CD8-positive, alpha-beta memory T cell (primary cell): ENCODE results near the gene MICU1. TPM values are rescaled to one million over a fixed set of nuclear protein-coding genes. Genes with fewer than 3 reads are reported as not detected.

Source experiments
- CTCF ChIA-PET: fragments of 350-600 bp; sonication (Branson Sonifier 250); formaldehyde crosslinking; loops from one replicate; lab custom pipeline; 2021; ENCODE audit warnings: antibody characterized with exemption; lab: Charles Lee
- POLR2A ChIA-PET: fragments of 350-600 bp; sonication (Branson Sonifier 250); formaldehyde crosslinking; loops from one replicate; lab custom pipeline; 2021; ENCODE audit warnings: antibody characterized with exemption; lab: Charles Lee
- DNase-seq, 5 donors: peaks; one replicate each; pipeline versions ENCODE4 v3.0.0 to v3.0.0-alpha.2; 2020 to 2022; ENCODE audit warnings: mixed read lengths in 1 of 5
- H3K27ac ChIP-seq: one replicate; pipeline ENCODE4 v1.7.0; 2013; ENCODE audit warnings: low read depth, mild to moderate bottlenecking, low read length, moderate library complexity
- H3K27me3 ChIP-seq: 2 replicates; pipeline ENCODE4 v1.7.0; 2013; ENCODE audit warnings: low read length, mild to moderate bottlenecking; ENCODE audit not compliant: insufficient read depth, poor library complexity, severe bottlenecking
- H3K36me3 ChIP-seq: 2 replicates; pipeline ENCODE4 v1.7.0; 2013; ENCODE audit warnings: mild to moderate bottlenecking, low read length, moderate library complexity; ENCODE audit not compliant: insufficient read depth
- H3K4me1 ChIP-seq: 2 replicates; pipeline ENCODE4 v1.7.0; 2013; ENCODE audit warnings: mild to moderate bottlenecking, low read length, moderate library complexity; ENCODE audit not compliant: insufficient read depth
- H3K4me3 ChIP-seq: 2 replicates; pipeline ENCODE4 v1.7.0; 2013; ENCODE audit warnings: mild to moderate bottlenecking, low read length
- H3K9me3 ChIP-seq: 2 replicates; pipeline ENCODE4 v1.7.0; 2013; ENCODE audit warnings: mild to moderate bottlenecking, low read length
- H3K27ac Mint-ChIP-seq, 8 donors: one replicate each; pipeline ENCODE4 v1.8.0; 2020 to 2021; ENCODE audit warnings: mixed read lengths in 8 of 8, mild to moderate bottlenecking in 6 of 8, inconsistent platforms in 3 of 8, moderate library complexity in 3 of 8
- H3K27me3 Mint-ChIP-seq, 2 donors: one replicate each; pipeline ENCODE4 v1.8.0; 2020 to 2021; ENCODE audit warnings: mixed read lengths in 2 of 2, mild to moderate bottlenecking in 1 of 2, moderate library complexity in 1 of 2
- H3K36me3 Mint-ChIP-seq, 3 donors: one replicate each; pipeline ENCODE4 v1.8.0; 2020 to 2021; ENCODE audit warnings: mixed read lengths in 3 of 3, inconsistent platforms in 1 of 3, mild to moderate bottlenecking in 1 of 3
- H3K4me1 Mint-ChIP-seq, 3 donors: one replicate each; pipeline ENCODE4 v1.8.0; 2020 to 2021; ENCODE audit warnings: mixed read lengths in 3 of 3, inconsistent platforms in 1 of 3, mild to moderate bottlenecking in 1 of 3
- H3K4me3 Mint-ChIP-seq, 7 donors: one replicate each; pipeline ENCODE4 v1.8.0; 2020 to 2021; ENCODE audit warnings: mixed read lengths in 7 of 7, mild to moderate bottlenecking in 6 of 7, moderate library complexity in 4 of 7, inconsistent platforms in 2 of 7
- H3K9me3 Mint-ChIP-seq, 5 donors: one replicate each; pipeline ENCODE4 v1.8.0; 2020 to 2022; ENCODE audit warnings: mixed read lengths in 5 of 5, mild to moderate bottlenecking in 3 of 5, moderate library complexity in 2 of 5, inconsistent platforms in 1 of 5
- polyA plus RNA-seq: library from polyadenylated mRNA; unstranded; fragments of 300-500 nt; fragmentation: Illumina TruSeq; gene quantifications from one replicate; pipeline ENCODE4 v1.2.3, GENCODE V29; 2021
- total RNA-seq, 2 experiments: library from RNA; stranded (reverse); gene quantifications; one replicate each; pipeline ENCODE4 v1.2.3, GENCODE V29; 2021

Gene MICU1
- total and polyA plus RNA-seq, 3 experiments from 2014 or later = 25.3 to 27.9 (median 26.9) TPM

GRCh38 chr10:72645263-72645858 is 19.5 kb upstream of the MICU1 start:
- no peaks in the 10 kb centered on the region for H3K4me1 ChIP-seq
- H3K9me3 Mint-ChIP-seq = no peaks in the 10 kb centered on the region
- no peak overlapping the region for H3K27ac Mint-ChIP-seq
- H3K4me3 Mint-ChIP-seq = no peak overlapping the region
- H3K4me1 Mint-ChIP-seq = no peaks in the 10 kb centered on the region
- H3K27me3 ChIP-seq = no peaks in the 10 kb centered on the region
- H3K36me3 ChIP-seq = no peaks in the 10 kb centered on the region
- no peaks in the 10 kb centered on the region for H3K36me3 Mint-ChIP-seq
- POLR2A ChIA-PET = interaction anchor here (0.6 kb wide), 1 partner anchor 388 kb away, joined by 5 read pairs; no protein-coding TSS in a partner anchor
- H3K9me3 ChIP-seq = no peaks in the 10 kb centered on the region
- no peak for DNase-seq
- H3K27me3 Mint-ChIP-seq = peaks cover 7% of the 10 kb centered on the region in 2 donors
- CTCF ChIA-PET = no interaction called here
- no peak overlapping the region for H3K27ac ChIP-seq
- no peak overlapping the region for H3K4me3 ChIP-seq

- Histone ChIP-seq H3K27me3 (no peaks in the 10 kb centered on the region), H3K4me1 (no peaks in the 10 kb centered on the region), H3K27ac (no peak overlapping the region), H3K4me3 (no peak overlapping the region), H3K9me3 (no peaks in the 10 kb centered on the region), H3K36me3 (no peaks in the 10 kb centered on the region)
- H3K36me3 Mint-ChIP-seq = no peaks in the 10 kb centered on the region
- no peak overlapping the region for H3K27ac Mint-ChIP-seq
- CTCF ChIA-PET = interaction anchor here (0.7 kb wide), 1 partner anchor 11 kb away, joined by 3 read pairs; no protein-coding TSS in a partner anchor
- no peak overlapping the region for H3K4me3 Mint-ChIP-seq
- H3K4me1 Mint-ChIP-seq = no peaks in the 10 kb centered on the region
- POLR2A ChIA-PET = no interaction called here
- no peak for DNase-seq
- peaks cover 7 to 10% of the 10 kb centered on the region in 2 donors for H3K27me3 Mint-ChIP-seq
- H3K9me3 Mint-ChIP-seq = no peaks in the 10 kb centered on the region
These were observed 16.4 kb upstream of the MICU1 start for GRCh38 chr10:72642318-72642717.

- no peak for DNase-seq
- Histone ChIP-seq H3K9me3 (no peaks in the 10 kb centered on the region), H3K36me3 (no peaks in the 10 kb centered on the region), H3K4me1 (no peaks in the 10 kb centered on the region), H3K27ac (no peak overlapping the region), H3K27me3 (no peaks in the 10 kb centered on the region), H3K4me3 (no peak overlapping the region)
- ChIA-PET POLR2A (no interaction called here), CTCF (no interaction called here)
- Mint-ChIP-seq H3K4me3 (no peak overlapping the region), H3K27ac (no peak overlapping the region), H3K36me3 (no peaks in the 10 kb centered on the region), H3K4me1 (no peaks in the 10 kb centered on the region), H3K9me3 (no peaks in the 10 kb centered on the region), H3K27me3 (peaks cover 4 to 13% of the 10 kb centered on the region in 2 donors)
These were observed 13.6 kb upstream of the MICU1 start for GRCh38 chr10:72639441-72639873.

GRCh38 chr10:72638586-72639440 is 12.9 kb upstream of the MICU1 start:
- Histone ChIP-seq H3K36me3 (no peaks in the 10 kb centered on the region), H3K27ac (no peak overlapping the region), H3K4me1 (no peaks in the 10 kb centered on the region), H3K4me3 (no peak overlapping the region), H3K9me3 (no peaks in the 10 kb centered on the region), H3K27me3 (no peaks in the 10 kb centered on the region)
- Mint-ChIP-seq H3K4me3 (no peak overlapping the region), H3K9me3 (no peaks in the 10 kb centered on the region), H3K4me1 (no peaks in the 10 kb centered on the region), H3K36me3 (no peaks in the 10 kb centered on the region), H3K27me3 (peaks cover 4 to 13% of the 10 kb centered on the region in 2 donors), H3K27ac (no peak overlapping the region)
- DNase-seq = no peak
- CTCF ChIA-PET = no interaction called here
- POLR2A ChIA-PET = no interaction called here

GRCh38 chr10:72637398-72637857 is 11.5 kb upstream of the MICU1 start:
- H3K27ac ChIP-seq = peak overlapping the region; percentile 11
- H3K36me3 ChIP-seq = no peaks in the 10 kb centered on the region
- H3K4me3 ChIP-seq = no peak overlapping the region
- CTCF ChIA-PET = no interaction called here
- H3K4me1 ChIP-seq = no peaks in the 10 kb centered on the region
- H3K27me3 ChIP-seq = no peaks in the 10 kb centered on the region
- POLR2A ChIA-PET = no interaction called here
- no peaks in the 10 kb centered on the region for H3K9me3 ChIP-seq
- no peak for DNase-seq
- Mint-ChIP-seq H3K36me3 (peaks cover 0 to 1% (median 0%) of the 10 kb centered on the region in 3 donors), H3K27ac (no peak overlapping the region), H3K27me3 (peaks cover 4 to 13% of the 10 kb centered on the region in 2 donors), H3K4me1 (no peaks in the 10 kb centered on the region), H3K9me3 (no peaks in the 10 kb centered on the region), H3K4me3 (no peak overlapping the region)

GRCh38 chr10:72630144-72630543 is 4.3 kb upstream of the MICU1 start:
- Mint-ChIP-seq H3K4me3 (peak overlapping the region in 1 of 7 donors; percentile 21), H3K9me3 (no peaks in the 10 kb centered on the region), H3K27ac (no peak overlapping the region), H3K36me3 (peaks cover 0 to 7% (median 1%) of the 10 kb centered on the region in 3 donors), H3K4me1 (peaks cover 4 to 9% (median 7%) of the 10 kb centered on the region in 3 donors), H3K27me3 (peaks cover 0 to 1% of the 10 kb centered on the region in 2 donors)
- Histone ChIP-seq H3K9me3 (no peaks in the 10 kb centered on the region), H3K4me3 (no peak overlapping the region), H3K27me3 (no peaks in the 10 kb centered on the region), H3K27ac (no peak overlapping the region), H3K36me3 (no peaks in the 10 kb centered on the region), H3K4me1 (peaks cover 10% of the 10 kb centered on the region)
- CTCF ChIA-PET = no interaction called here
- DNase-seq = no peak
- POLR2A ChIA-PET = no interaction called here

GRCh38 chr10:72626444-72626754 is 520 bp upstream of the MICU1 start:
- H3K4me3 ChIP-seq = peak overlapping the region; percentile 85
- Mint-ChIP-seq H3K36me3 (peaks cover 0 to 9% (median 3%) of the 10 kb centered on the region in 3 donors), H3K27ac (peak overlapping the region in 5 of 8 donors; percentile 37 to 97 (median 92)), H3K27me3 (no peaks in the 10 kb centered on the region), H3K9me3 (no peaks in the 10 kb centered on the region), H3K4me3 (peak overlapping the region; percentile 91 to 100 (median 99)), H3K4me1 (peaks cover 10 to 25% (median 23%) of the 10 kb centered on the region in 3 donors)
- POLR2A ChIA-PET = no interaction called here
- peaks cover 18% of the 10 kb centered on the region for H3K4me1 ChIP-seq
- peak overlapping the region; percentile 68 for H3K27ac ChIP-seq
- no peaks in the 10 kb centered on the region for H3K27me3 ChIP-seq
- CTCF ChIA-PET = interaction anchor here (0.8 kb wide), 1 partner anchor 22 kb away, joined by 3 read pairs; no protein-coding TSS in a partner anchor
- no peak for DNase-seq
- no peaks in the 10 kb centered on the region for H3K9me3 ChIP-seq
- no peaks in the 10 kb centered on the region for H3K36me3 ChIP-seq

- POLR2A ChIA-PET = interaction anchor here (0.6 kb wide), 1 partner anchor 261 kb away, joined by 3 read pairs; no protein-coding TSS in a partner anchor
These were observed 637 bp downstream of the MICU1 start for GRCh38 chr10:72625276-72625607.

More at GRCh38 chr10:72625276-72625607, 637 bp downstream of the MICU1 start:
- DNase-seq = no peak
- peaks cover 10 to 29% (median 23%) of the 10 kb centered on the region in 3 donors for H3K4me1 Mint-ChIP-seq
- H3K36me3 ChIP-seq = no peaks in the 10 kb centered on the region
- CTCF ChIA-PET = interaction anchor here (0.8 kb wide), 1 partner anchor 13 kb away, joined by 3 read pairs; no protein-coding TSS in a partner anchor
- peaks cover 0 to 9% (median 3%) of the 10 kb centered on the region in 3 donors for H3K36me3 Mint-ChIP-seq
- no peaks in the 10 kb centered on the region for H3K27me3 ChIP-seq
- no peaks in the 10 kb centered on the region for H3K9me3 ChIP-seq
- peak overlapping the region; percentile 91 to 100 (median 99) for H3K4me3 Mint-ChIP-seq
- no peaks in the 10 kb centered on the region for H3K9me3 Mint-ChIP-seq
- no peaks in the 10 kb centered on the region for H3K27me3 Mint-ChIP-seq
- peak overlapping the region; percentile 37 to 98 (median 95) for H3K27ac Mint-ChIP-seq
- peak overlapping the region; percentile 68 for H3K27ac ChIP-seq
- peak overlapping the region; percentile 85 for H3K4me3 ChIP-seq
- peaks cover 18% of the 10 kb centered on the region for H3K4me1 ChIP-seq
